Measurements from ENCODE around the gene WWOX. TPM values are rescaled to one million over a fixed set of nuclear protein-coding genes. Genes with fewer than 3 reads are reported as not detected.
A peak's percentile ranks its signal among the peaks of the same experiment; 100 is the strongest.

WWOX gene
- total RNA-seq, 1 donor from 2014 or later, result 8.9 TPM

GRCh38 chr16:79186196-79186595 is 1086.7 kb downstream of the WWOX start:
- intact Hi-C loops (cut with micrococcal nuclease), result no loop called here
- Histone ChIP-seq H3K9me3 (replicated peaks) (peaks cover 11% of the 10 kb centered on the region), H3K27ac (replicated peaks) (peak overlapping the region; percentile 39), H3K36me3 (no peaks in the 10 kb centered on the region), H3K4me1 (peaks cover 11% of the 10 kb centered on the region), H3K27me3 (ENCODE audit: low read depth) (no peaks in the 10 kb centered on the region), H3K4me3 (no peak overlapping the region)
- DNase-seq, result no peak
- TF ChIP-seq CTCF (IDR thresholded peaks at IDR 0.05; ENCODE audit: borderline replicate concordance), result no peak

- no peaks in the 10 kb centered on the region for H3K27me3 ChIP-seq (ENCODE audit: low read depth)
- H3K4me1 ChIP-seq, result peaks cover 11% of the 10 kb centered on the region
- DNase-seq, result no peak
- no peak overlapping the region for H3K27ac ChIP-seq (replicated peaks)
- no peak for TF ChIP-seq CTCF (IDR thresholded peaks at IDR 0.05; ENCODE audit: borderline replicate concordance)
- H3K9me3 ChIP-seq (replicated peaks), result peaks cover 11% of the 10 kb centered on the region
- intact Hi-C loops (cut with micrococcal nuclease), result no loop called here
- H3K36me3 ChIP-seq, result no peaks in the 10 kb centered on the region
- no peak overlapping the region for H3K4me3 ChIP-seq
Measured at GRCh38 chr16:79188115-79188738, 1088.8 kb downstream of the WWOX start.

- Histone ChIP-seq H3K27me3 (ENCODE audit: low read depth) (no peaks in the 10 kb centered on the region), H3K9me3 (replicated peaks) (peaks cover 11% of the 10 kb centered on the region), H3K4me1 (peaks cover 11% of the 10 kb centered on the region), H3K27ac (replicated peaks) (no peak overlapping the region), H3K4me3 (no peak overlapping the region), H3K36me3 (no peaks in the 10 kb centered on the region)
- intact Hi-C loops (cut with micrococcal nuclease), result no loop called here
- no peak for TF ChIP-seq CTCF (IDR thresholded peaks at IDR 0.05; ENCODE audit: borderline replicate concordance)
- DNase-seq, result no peak
Measured at GRCh38 chr16:79188739-79189122, 1089.3 kb downstream of the WWOX start.

- intact Hi-C loops (cut with micrococcal nuclease), result no loop called here
- Histone ChIP-seq H3K36me3 (no peaks in the 10 kb centered on the region), H3K9me3 (replicated peaks) (peaks cover 11% of the 10 kb centered on the region), H3K4me1 (peaks cover 11% of the 10 kb centered on the region), H3K4me3 (no peak overlapping the region), H3K27ac (replicated peaks) (no peak overlapping the region), H3K27me3 (ENCODE audit: low read depth) (no peaks in the 10 kb centered on the region)
- DNase-seq, result no peak
- no peak for TF ChIP-seq CTCF (IDR thresholded peaks at IDR 0.05; ENCODE audit: borderline replicate concordance)
Measured at GRCh38 chr16:79190542-79190941, 1091.1 kb downstream of the WWOX start.

- no peaks in the 10 kb centered on the region for H3K4me1 ChIP-seq
- H3K9me3 ChIP-seq (replicated peaks), result peaks cover 11% of the 10 kb centered on the region
- TF ChIP-seq CTCF (IDR thresholded peaks at IDR 0.05; ENCODE audit: borderline replicate concordance), result no peak
- no peaks in the 10 kb centered on the region for H3K27me3 ChIP-seq (ENCODE audit: low read depth)
- intact Hi-C loops (cut with micrococcal nuclease), result no loop called here
- DNase-seq, result no peak
- H3K4me3 ChIP-seq, result no peak overlapping the region
- no peak overlapping the region for H3K27ac ChIP-seq (replicated peaks)
- H3K36me3 ChIP-seq, result no peaks in the 10 kb centered on the region
Measured at GRCh38 chr16:79191933-79192332, 1092.5 kb downstream of the WWOX start.

Data from left ventricle myocardium inferior (tissue), 1 donor.